ENCODE measurements around the gene CIAO3. TPM values are rescaled to one million over a fixed set of nuclear protein-coding genes. Genes with fewer than 3 reads are reported as not detected.

Gene CIAO3
- polyA plus RNA-seq, 1 donor (not counting 4 experiments of a cell fraction or from before 2014, with no cell fraction given), result 24.9 TPM

- H2AFZ ChIP-seq (ENCODE audit: control insufficient read depth, low read length), result no peak overlapping the region
- H4K20me1 ChIP-seq (ENCODE audit: control insufficient read depth, extremely low read depth, insufficient read depth, low read length), result no peaks in the 10 kb centered on the region
- no peak overlapping the region for H3K4me2 ChIP-seq (ENCODE audit: control insufficient read depth, extremely low read depth, insufficient read depth, low read depth, low read length)
- no peak overlapping the region for H3K4me3 ChIP-seq (ENCODE audit: control insufficient read depth in 2 of 3, extremely low read depth in 1 of 3, insufficient read depth in 2 of 3, low read depth in 1 of 3, low read length in 3 of 3)
- no peaks in the 10 kb centered on the region for H3K36me3 ChIP-seq (ENCODE audit: control insufficient read depth in 2 of 2, extremely low read depth in 1 of 2, insufficient read depth in 2 of 2, low read length in 2 of 2)
- no peaks in the 10 kb centered on the region for H3K4me1 ChIP-seq (ENCODE audit: control insufficient read depth, extremely low read depth, insufficient read depth, low read length)
- no peaks in the 10 kb centered on the region for H3K9me1 ChIP-seq (ENCODE audit: control insufficient read depth, extremely low read depth, insufficient read depth, low read length)
- peaks cover 3% of the 10 kb centered on the region for H3K27me3 ChIP-seq (ENCODE audit: control insufficient read depth, extremely low read depth, insufficient read depth, low read length)
- H3K79me2 ChIP-seq (ENCODE audit: control insufficient read depth, insufficient read depth, low read length), result no peaks in the 10 kb centered on the region
- dilution Hi-C loops (cut with MboI; ENCODE audit: extremely low pct_ligation_motif_present, low sequenced_read_pairs), result no loop called here
- FAIRE-seq, result no peak
- no peak overlapping the region for H3K9ac ChIP-seq (ENCODE audit: control insufficient read depth, extremely low read depth, insufficient read depth, low read length)
- TF ChIP-seq CTCF (optimal IDR thresholded peaks at IDR 0.05 in 1 of 3, IDR thresholded peaks at IDR 0.05 in 1 of 3, conservative IDR thresholded peaks at IDR 0.05 in 1 of 3; ENCODE audit: extremely low read depth in 1 of 3, insufficient read depth in 2 of 3, low read length in 3 of 3) (no peak), EZH2 (IDR thresholded peaks at IDR 0.05; ENCODE audit: low read length) (no peak)
- H3K27ac ChIP-seq (ENCODE audit: control insufficient read depth, insufficient read depth, low read length), result no peak overlapping the region
- H3K9me3 ChIP-seq (ENCODE audit: control insufficient read depth, low read depth, low read length), result no peaks in the 10 kb centered on the region
- no peak for DNase-seq (ENCODE audit: low read depth, low spot score)
Observed at GRCh38 chr16:768428-768827, 27.6 kb upstream of the CIAO3 start.

GRCh38 chr16:767743-768235 lies 27.0 kb upstream of the CIAO3 start:
- H3K9ac ChIP-seq (ENCODE audit: control insufficient read depth, extremely low read depth, insufficient read depth, low read length), result no peak overlapping the region
- no peaks in the 10 kb centered on the region for H3K9me1 ChIP-seq (ENCODE audit: control insufficient read depth, extremely low read depth, insufficient read depth, low read length)
- no peak overlapping the region for H3K4me3 ChIP-seq (ENCODE audit: control insufficient read depth in 2 of 3, extremely low read depth in 1 of 3, insufficient read depth in 2 of 3, low read depth in 1 of 3, low read length in 3 of 3)
- H3K4me1 ChIP-seq (ENCODE audit: control insufficient read depth, extremely low read depth, insufficient read depth, low read length), result no peaks in the 10 kb centered on the region
- TF ChIP-seq EZH2 (IDR thresholded peaks at IDR 0.05; ENCODE audit: low read length) (no peak), CTCF (optimal IDR thresholded peaks at IDR 0.05 in 1 of 3, IDR thresholded peaks at IDR 0.05 in 1 of 3, conservative IDR thresholded peaks at IDR 0.05 in 1 of 3; ENCODE audit: extremely low read depth in 1 of 3, insufficient read depth in 2 of 3, low read length in 3 of 3) (no peak)
- no peak for FAIRE-seq
- H3K9me3 ChIP-seq (ENCODE audit: control insufficient read depth, low read depth, low read length), result no peaks in the 10 kb centered on the region
- H3K27ac ChIP-seq (ENCODE audit: control insufficient read depth, insufficient read depth, low read length), result no peak overlapping the region
- H3K27me3 ChIP-seq (ENCODE audit: control insufficient read depth, extremely low read depth, insufficient read depth, low read length), result peaks cover 3% of the 10 kb centered on the region
- no peak for DNase-seq (ENCODE audit: low read depth, low spot score)
- dilution Hi-C loops (cut with MboI; ENCODE audit: extremely low pct_ligation_motif_present, low sequenced_read_pairs), result no loop called here
- H2AFZ ChIP-seq (ENCODE audit: control insufficient read depth, low read length), result no peak overlapping the region
- no peaks in the 10 kb centered on the region for H3K79me2 ChIP-seq (ENCODE audit: control insufficient read depth, insufficient read depth, low read length)
- H4K20me1 ChIP-seq (ENCODE audit: control insufficient read depth, extremely low read depth, insufficient read depth, low read length), result no peaks in the 10 kb centered on the region
- no peaks in the 10 kb centered on the region for H3K36me3 ChIP-seq (ENCODE audit: control insufficient read depth in 2 of 2, extremely low read depth in 1 of 2, insufficient read depth in 2 of 2, low read length in 2 of 2)
- H3K4me2 ChIP-seq (ENCODE audit: control insufficient read depth, extremely low read depth, insufficient read depth, low read depth, low read length), result no peak overlapping the region
